Pulmonary artery endothelial cell (primary cell): Measurements from ENCODE around the gene EZH1. TPM values are rescaled to one million over a fixed set of nuclear protein-coding genes. Genes with fewer than 3 reads are reported as not detected.
"Not testable (repeated sequence)": the region's sequence is repeated elsewhere in the genome, so short reads cannot be mapped to it uniquely, and the experiment has no call there.

Source experiments
- DNase-seq: peaks from one replicate; pipeline ENCODE4 v3.0.0-alpha.2; 2011; ENCODE audit warnings: low read depth, low spot score
- total RNA-seq: library from RNA; depleted of rRNA; stranded (reverse); fragments of >200 nt; gene quantifications from 2 replicates; pipeline ENCODE4 v1.2.3, GENCODE V29; 2014

Gene EZH1
- total RNA-seq, 1 donor from 2014 or later, result 7.5 TPM

GRCh38 chr17:42670789-42671657 lies 73.8 kb downstream of the EZH1 start:
- DNase-seq, result no peak

- no peak for DNase-seq
Measured at GRCh38 chr17:42669977-42670788, 74.7 kb downstream of the EZH1 start.

GRCh38 chr17:42669705-42669976 lies 75.2 kb downstream of the EZH1 start:
- DNase-seq, result no peak

- no peak for DNase-seq
Measured at GRCh38 chr17:42667088-42667951, 77.5 kb downstream of the EZH1 start.

- not testable (repeated sequence) for DNase-seq
Measured at GRCh38 chr17:42666126-42666525, 78.7 kb downstream of the EZH1 start.

GRCh38 chr17:42665581-42666001 lies 79.2 kb downstream of the EZH1 start:
- no peak for DNase-seq

- no peak for DNase-seq
Measured at GRCh38 chr17:42660692-42661345, 84.0 kb downstream of the EZH1 start.

- not testable (repeated sequence) for DNase-seq
Measured at GRCh38 chr17:42659932-42660274, 84.9 kb downstream of the EZH1 start.

GRCh38 chr17:42659079-42659931 lies 85.5 kb downstream of the EZH1 start, which contains the start of gene TUBG2:
Gene TUBG2 (plus strand): TSS chr17:42659284. CDS start chr17:42659504, 220 bp downstream.
- no peak for DNase-seq

- DNase-seq, result no peak
Measured at GRCh38 chr17:42657824-42658588, 86.8 kb downstream of the EZH1 start.

GRCh38 chr17:42655528-42655927 lies 89.3 kb downstream of the EZH1 start:
- no peak for DNase-seq

GRCh38 chr17:42653179-42654124 lies 91.4 kb downstream of the EZH1 start:
- DNase-seq, result no peak

GRCh38 chr17:42651392-42651791 lies 93.4 kb downstream of the EZH1 start:
- DNase-seq, result no peak

Other genes starting within 250 kb of the EZH1 start
- 23.2 and 30.3 TPM in 2 replicates for gene NAGLU, start 208.8 kb downstream of the EZH1 start, total RNA-seq
- 0.18 and 0.79 TPM in 2 replicates for gene HSD17B1, start 192.1 kb downstream of the EZH1 start, total RNA-seq
- gene COASY, start 182.9 kb downstream of the EZH1 start, total RNA-seq, result 13.8 and 14.5 TPM in 2 replicates
- 33.2 and 44.8 TPM in 2 replicates for gene MLX, start 177.9 kb downstream of the EZH1 start, total RNA-seq
- 7.6 and 9.2 TPM in 2 replicates for gene PSMC3IP, start 167.3 kb downstream of the EZH1 start, total RNA-seq
- gene RETREG3, start 135.7 kb downstream of the EZH1 start, total RNA-seq, result 52.4 and 54.0 TPM in 2 replicates
- 24.3 and 42.7 TPM in 2 replicates for gene TUBG1, start 135.4 kb downstream of the EZH1 start, total RNA-seq
- 3.6 and 4.4 TPM in 2 replicates for gene TUBG2, start 85.8 kb downstream of the EZH1 start, total RNA-seq
- 6.3 and 8.5 TPM in 2 replicates for gene PLEKHH3, start 68.0 kb downstream of the EZH1 start, total RNA-seq
- gene CCR10, start 63.2 kb downstream of the EZH1 start, total RNA-seq, result 1.9 and 2.2 TPM in 2 replicates
- 30.9 and 35.4 TPM in 2 replicates for gene CNTNAP1, start 62.5 kb downstream of the EZH1 start, total RNA-seq
- 2.1 and 5.4 TPM in 2 replicates for gene RAMP2, start 16.2 kb upstream of the EZH1 start, total RNA-seq
- 39.0 and 55.6 TPM in 2 replicates for gene VPS25, start 28.4 kb upstream of the EZH1 start, total RNA-seq
- 0.33 and 2.6 TPM in 2 replicates for gene WNK4, start 35.6 kb upstream of the EZH1 start, total RNA-seq
- 71.8 and 73.5 TPM in 2 replicates for gene COA3, start 53.7 kb upstream of the EZH1 start, total RNA-seq
- 0.04 TPM in 1 of 2 replicates, not detected in the other for gene CNTD1, start 53.8 kb upstream of the EZH1 start, total RNA-seq
- 172 and 180 TPM in 2 replicates for gene BECN1, start 79.2 kb upstream of the EZH1 start, total RNA-seq
- 89.3 and 111 TPM in 2 replicates for gene PSME3, start 88.4 kb upstream of the EZH1 start, total RNA-seq
- 0.26 and 0.49 TPM in 2 replicates for gene AOC2, start 99.5 kb upstream of the EZH1 start, total RNA-seq
- 0.04 TPM in 1 of 2 replicates, not detected in the other for gene AOC3, start 106.2 kb upstream of the EZH1 start, total RNA-seq
- not detected in 2 replicates for gene G6PC1, start 155.8 kb upstream of the EZH1 start, total RNA-seq
- 22.2 and 29.3 TPM in 2 replicates for gene AARSD1, start 219.4 kb upstream of the EZH1 start, total RNA-seq
- gene PTGES3L, start 235.0 kb upstream of the EZH1 start, total RNA-seq, result 0.26 TPM in 1 of 2 replicates, not detected in the other
- 11.7 and 12.5 TPM in 2 replicates for gene RUNDC1, start 235.5 kb upstream of the EZH1 start, total RNA-seq